Measurements from ENCODE around the gene MRGPRG. TPM values are rescaled to one million over a fixed set of nuclear protein-coding genes. Genes with fewer than 3 reads are reported as not detected.

The MRGPRG gene
- total RNA-seq, 2 experiments from 2014 or later, result not detected

- no peaks in the 10 kb centered on the region for H3K4me1 Mint-ChIP-seq (ENCODE audit: low read depth)
- intact Hi-C loops (cut with micrococcal nuclease), result no loop called here
- H3K9me3 Mint-ChIP-seq, result no peaks in the 10 kb centered on the region
- H3K27ac Mint-ChIP-seq, result no peak overlapping the region
- H3K36me3 Mint-ChIP-seq (ENCODE audit: low read depth), result no peaks in the 10 kb centered on the region
- H3K4me3 Mint-ChIP-seq, result no peak overlapping the region
- DNase-seq, result no peak
- CTCF ChIA-PET, result no interaction called here
- H3K27me3 Mint-ChIP-seq (ENCODE audit: low read depth), result no peaks in the 10 kb centered on the region
Measured at GRCh38 chr11:3231550-3231850, 12.9 kb upstream of the MRGPRG start.

GRCh38 chr11:3230636-3231549 is 12.3 kb upstream of the MRGPRG start:
- H3K27ac Mint-ChIP-seq, result no peak overlapping the region
- no peaks in the 10 kb centered on the region for H3K27me3 Mint-ChIP-seq (ENCODE audit: low read depth)
- CTCF ChIA-PET, result no interaction called here
- DNase-seq, result no peak
- no peaks in the 10 kb centered on the region for H3K4me1 Mint-ChIP-seq (ENCODE audit: low read depth)
- no peaks in the 10 kb centered on the region for H3K36me3 Mint-ChIP-seq (ENCODE audit: low read depth)
- intact Hi-C loops (cut with micrococcal nuclease), result no loop called here
- no peak overlapping the region for H3K4me3 Mint-ChIP-seq
- H3K9me3 Mint-ChIP-seq, result no peaks in the 10 kb centered on the region

GRCh38 chr11:3229673-3230630 is 11.3 kb upstream of the MRGPRG start:
- Mint-ChIP-seq H3K4me3 (no peak overlapping the region), H3K36me3 (ENCODE audit: low read depth) (no peaks in the 10 kb centered on the region), H3K4me1 (ENCODE audit: low read depth) (no peaks in the 10 kb centered on the region), H3K9me3 (no peaks in the 10 kb centered on the region), H3K27me3 (ENCODE audit: low read depth) (no peaks in the 10 kb centered on the region), H3K27ac (no peak overlapping the region)
- CTCF ChIA-PET, result no interaction called here
- DNase-seq, result no peak
- intact Hi-C loops (cut with micrococcal nuclease), result no loop called here

GRCh38 chr11:3228445-3228829 is 9.8 kb upstream of the MRGPRG start:
- CTCF ChIA-PET, result no interaction called here
- intact Hi-C loops (cut with micrococcal nuclease), result no loop called here
- Mint-ChIP-seq H3K4me3 (no peak overlapping the region), H3K36me3 (ENCODE audit: low read depth) (no peaks in the 10 kb centered on the region), H3K9me3 (no peaks in the 10 kb centered on the region), H3K4me1 (ENCODE audit: low read depth) (no peaks in the 10 kb centered on the region), H3K27me3 (ENCODE audit: low read depth) (no peaks in the 10 kb centered on the region), H3K27ac (no peak overlapping the region)
- DNase-seq, result no peak

- no peak overlapping the region for H3K27ac Mint-ChIP-seq
- H3K4me1 Mint-ChIP-seq (ENCODE audit: low read depth), result peaks cover 5% of the 10 kb centered on the region
- CTCF ChIA-PET, result no interaction called here
- no peaks in the 10 kb centered on the region for H3K27me3 Mint-ChIP-seq (ENCODE audit: low read depth)
- no peak overlapping the region for H3K4me3 Mint-ChIP-seq
- no peak for DNase-seq
- H3K9me3 Mint-ChIP-seq, result no peaks in the 10 kb centered on the region
- no peaks in the 10 kb centered on the region for H3K36me3 Mint-ChIP-seq (ENCODE audit: low read depth)
- intact Hi-C loops (cut with micrococcal nuclease), result no loop called here
Measured at GRCh38 chr11:3227568-3228444, 9.2 kb upstream of the MRGPRG start.

GRCh38 chr11:3226846-3227567 is 8.4 kb upstream of the MRGPRG start:
- H3K9me3 Mint-ChIP-seq, result no peaks in the 10 kb centered on the region
- intact Hi-C loops (cut with micrococcal nuclease), result no loop called here
- no peaks in the 10 kb centered on the region for H3K27me3 Mint-ChIP-seq (ENCODE audit: low read depth)
- H3K4me3 Mint-ChIP-seq, result no peak overlapping the region
- peaks cover 7% of the 10 kb centered on the region for H3K4me1 Mint-ChIP-seq (ENCODE audit: low read depth)
- CTCF ChIA-PET, result no interaction called here
- DNase-seq, result no peak
- no peaks in the 10 kb centered on the region for H3K36me3 Mint-ChIP-seq (ENCODE audit: low read depth)
- no peak overlapping the region for H3K27ac Mint-ChIP-seq

- CTCF ChIA-PET, result no interaction called here
Measured at GRCh38 chr11:3225826-3226750, 7.5 kb upstream of the MRGPRG start.

GRCh38 chr11:3225159-3225758 is 6.6 kb upstream of the MRGPRG start:
- H3K27me3 Mint-ChIP-seq (ENCODE audit: low read depth), result no peaks in the 10 kb centered on the region
- no peak overlapping the region for H3K27ac Mint-ChIP-seq
- no peaks in the 10 kb centered on the region for H3K9me3 Mint-ChIP-seq
- H3K36me3 Mint-ChIP-seq (ENCODE audit: low read depth), result no peaks in the 10 kb centered on the region
- CTCF ChIA-PET, result no interaction called here
- H3K4me1 Mint-ChIP-seq (ENCODE audit: low read depth), result peaks cover 7% of the 10 kb centered on the region
- no peak for DNase-seq
- no peak overlapping the region for H3K4me3 Mint-ChIP-seq
- intact Hi-C loops (cut with micrococcal nuclease), result no loop called here

More at GRCh38 chr11:3225826-3226750, 7.5 kb upstream of the MRGPRG start:
- Mint-ChIP-seq H3K36me3 (ENCODE audit: low read depth) (no peaks in the 10 kb centered on the region), H3K27ac (no peak overlapping the region), H3K4me1 (ENCODE audit: low read depth) (peaks cover 7% of the 10 kb centered on the region), H3K27me3 (ENCODE audit: low read depth) (no peaks in the 10 kb centered on the region), H3K4me3 (no peak overlapping the region), H3K9me3 (no peaks in the 10 kb centered on the region)
- no peak for DNase-seq
- intact Hi-C loops (cut with micrococcal nuclease), result no loop called here

GRCh38 chr11:3224401-3225057 is 5.9 kb upstream of the MRGPRG start:
- Mint-ChIP-seq H3K4me1 (ENCODE audit: low read depth) (peaks cover 7% of the 10 kb centered on the region), H3K27ac (no peak overlapping the region), H3K27me3 (ENCODE audit: low read depth) (no peaks in the 10 kb centered on the region), H3K4me3 (no peak overlapping the region), H3K9me3 (no peaks in the 10 kb centered on the region), H3K36me3 (ENCODE audit: low read depth) (no peaks in the 10 kb centered on the region)
- CTCF ChIA-PET, result no interaction called here
- DNase-seq, result no peak
- intact Hi-C loops (cut with micrococcal nuclease), result no loop called here

- no peak overlapping the region for H3K4me3 Mint-ChIP-seq
- no peak for DNase-seq
- no peaks in the 10 kb centered on the region for H3K36me3 Mint-ChIP-seq (ENCODE audit: low read depth)
- H3K27me3 Mint-ChIP-seq (ENCODE audit: low read depth), result no peaks in the 10 kb centered on the region
- H3K27ac Mint-ChIP-seq, result no peak overlapping the region
- H3K9me3 Mint-ChIP-seq, result no peaks in the 10 kb centered on the region
- CTCF ChIA-PET, result no interaction called here
- H3K4me1 Mint-ChIP-seq (ENCODE audit: low read depth), result peaks cover 7% of the 10 kb centered on the region
- intact Hi-C loops (cut with micrococcal nuclease), result no loop called here
Measured at GRCh38 chr11:3223932-3224381, 5.3 kb upstream of the MRGPRG start.

Measured in activated naive CD4-positive, alpha-beta T cell treated with anti-CD3 and anti-CD28 coated beads for 36 hours (primary cell).